ENCODE measurements around the gene NUDT10.
"Not testable (repeated sequence)": the region's sequence is repeated elsewhere in the genome, so short reads cannot be mapped to it uniquely, and the experiment has no call there.

Gene NUDT10

GRCh38 chrX:51332188-51332942 lies at the start of gene NUDT10:
NUDT10 (plus strand) TSS chrX:51332822; CDS start chrX:51332966, 144 bp downstream.
- peak; percentile 28 for DNase-seq (ENCODE audit: low read depth)

- no peak for DNase-seq (ENCODE audit: low read depth)
Measured at GRCh38 chrX:51292421-51292820, 40.2 kb upstream of the NUDT10 start.

- no peak for DNase-seq (ENCODE audit: low read depth)
Measured at GRCh38 chrX:51296138-51296537, 36.5 kb upstream of the NUDT10 start.

GRCh38 chrX:51316271-51316670 lies 16.4 kb upstream of the NUDT10 start:
- no peak for DNase-seq (ENCODE audit: low read depth)

GRCh38 chrX:51332943-51333785 lies 542 bp downstream of the NUDT10 start:
- not testable (repeated sequence) for DNase-seq (ENCODE audit: low read depth)

GRCh38 chrX:51334276-51334675 lies 1.7 kb downstream of the NUDT10 start:
- no peak for DNase-seq (ENCODE audit: low read depth)

GRCh38 chrX:51336584-51336983 lies 4.0 kb downstream of the NUDT10 start:
- DNase-seq (ENCODE audit: low read depth) = peak; percentile 30

GRCh38 chrX:51361251-51361650 lies 28.6 kb downstream of the NUDT10 start:
- no peak for DNase-seq (ENCODE audit: low read depth)

GRCh38 chrX:51376672-51377071 lies 44.0 kb downstream of the NUDT10 start:
- DNase-seq (ENCODE audit: low read depth) = no peak
